Subcutaneous adipose tissue (tissue), 4 donors: Measurements from ENCODE around the gene MRPL24. TPM values are rescaled to one million over a fixed set of nuclear protein-coding genes. Genes with fewer than 3 reads are reported as not detected.

Experiments used
- CTCF ChIP-seq: fragments of 450-650 bp; IDR thresholded peaks from one replicate; pipeline ENCODE4 v1.5.1; 2016; ENCODE audit warnings: low read depth, mild to moderate bottlenecking, control low read depth, antibody characterized with exemption, moderate library complexity
- total RNA-seq, 4 donors: library from RNA; depleted of rRNA; stranded (reverse); fragments of >200 nt; gene quantifications; one replicate each; pipeline ENCODE4 v1.1.0, GENCODE V29; 2016

The MRPL24 gene
- total RNA-seq, 4 donors from 2014 or later, result 53.0 to 84.5 (median 74.0) TPM

GRCh38 chr1:156767101-156767878, 26.4 kb upstream of the MRPL24 start, which contains the start of gene PRCC:
PRCC (plus strand) TSS chr1:156767535; CDS start chr1:156767772, 237 bp downstream.
- no peak for TF ChIP-seq CTCF

- TF ChIP-seq CTCF, result no peak
These were observed 25.6 kb upstream of the MRPL24 start for GRCh38 chr1:156766298-156767100.

- no peak for TF ChIP-seq CTCF
These were observed 24.8 kb upstream of the MRPL24 start for GRCh38 chr1:156765666-156766065.

GRCh38 chr1:156760796-156761104, 19.9 kb upstream of the MRPL24 start:
- no peak for TF ChIP-seq CTCF

- no peak for TF ChIP-seq CTCF
These were observed 19.4 kb upstream of the MRPL24 start for GRCh38 chr1:156760092-156760795.

GRCh38 chr1:156756355-156756754, 15.5 kb upstream of the MRPL24 start:
- TF ChIP-seq CTCF, result no peak

GRCh38 chr1:156755527-156755950, 14.7 kb upstream of the MRPL24 start:
- no peak for TF ChIP-seq CTCF
